Measurements from ENCODE around the gene NSUN7.
A peak's percentile ranks its signal among the peaks of the same experiment; 100 is the strongest.

The NSUN7 gene

GRCh38 chr4:40822420-40823166 is 72.8 kb downstream of the NSUN7 start:
- DNase-seq (ENCODE audit: low spot score) = no peak

GRCh38 chr4:40825014-40825838 is 75.5 kb downstream of the NSUN7 start:
- no peak for DNase-seq (ENCODE audit: low spot score)

GRCh38 chr4:40826821-40827220 is 77.1 kb downstream of the NSUN7 start:
- DNase-seq (ENCODE audit: low spot score) = no peak

GRCh38 chr4:40827758-40828157 is 78.0 kb downstream of the NSUN7 start:
- no peak for DNase-seq (ENCODE audit: low spot score)

GRCh38 chr4:40828661-40829060 is 78.9 kb downstream of the NSUN7 start:
- DNase-seq (ENCODE audit: low spot score) = no peak

GRCh38 chr4:40829586-40829985 is 79.8 kb downstream of the NSUN7 start:
- DNase-seq (ENCODE audit: low spot score) = no peak

- DNase-seq (ENCODE audit: low spot score) = no peak
These were observed 81.6 kb downstream of the NSUN7 start for GRCh38 chr4:40831146-40831907.

GRCh38 chr4:40832175-40832574 is 82.4 kb downstream of the NSUN7 start:
- DNase-seq (ENCODE audit: low spot score) = no peak

GRCh38 chr4:40833212-40833611 is 83.5 kb downstream of the NSUN7 start:
- no peak for DNase-seq (ENCODE audit: low spot score)

GRCh38 chr4:40837094-40837870 is 87.5 kb downstream of the NSUN7 start:
- no peak for DNase-seq (ENCODE audit: low spot score)

- peak; percentile 15 for DNase-seq (ENCODE audit: low spot score)
These were observed 89.0 kb downstream of the NSUN7 start for GRCh38 chr4:40838742-40839141.

GRCh38 chr4:40840255-40840984 is 90.7 kb downstream of the NSUN7 start:
- no peak for DNase-seq (ENCODE audit: low spot score)

- peak; percentile 82 for DNase-seq (ENCODE audit: low spot score)
These were observed 91.3 kb downstream of the NSUN7 start for GRCh38 chr4:40840985-40841571.

- DNase-seq (ENCODE audit: low spot score) = no peak
These were observed 92.6 kb downstream of the NSUN7 start for GRCh38 chr4:40842318-40842717.

GRCh38 chr4:40842725-40843423 is 93.1 kb downstream of the NSUN7 start:
- DNase-seq (ENCODE audit: low spot score) = no peak

GRCh38 chr4:40843696-40844095 is 93.9 kb downstream of the NSUN7 start:
- no peak for DNase-seq (ENCODE audit: low spot score)

- DNase-seq (ENCODE audit: low spot score) = no peak
These were observed 94.5 kb downstream of the NSUN7 start for GRCh38 chr4:40844261-40844660.

- DNase-seq (ENCODE audit: low spot score) = no peak
These were observed 95.5 kb downstream of the NSUN7 start for GRCh38 chr4:40845154-40845835.

- DNase-seq (ENCODE audit: low spot score) = no peak
These were observed 96.8 kb downstream of the NSUN7 start for GRCh38 chr4:40846532-40846931.

- no peak for DNase-seq (ENCODE audit: low spot score)
These were observed 98.5 kb downstream of the NSUN7 start for GRCh38 chr4:40848251-40848650.

All from hepatic stellate cell (primary cell).